Kidney glomerular epithelial cell (primary cell): Measurements from ENCODE around the gene PLEKHG4.

ENCODE experiments used
- DNase-seq: peaks from one replicate; lab custom pipeline; 2025; lab: John Stamatoyannopoulos, UW

The PLEKHG4 gene

GRCh38 chr16:67260426-67261063 is 18.8 kb upstream of the PLEKHG4 start:
- DNase-seq, result peak; percentile 67

DNA sequence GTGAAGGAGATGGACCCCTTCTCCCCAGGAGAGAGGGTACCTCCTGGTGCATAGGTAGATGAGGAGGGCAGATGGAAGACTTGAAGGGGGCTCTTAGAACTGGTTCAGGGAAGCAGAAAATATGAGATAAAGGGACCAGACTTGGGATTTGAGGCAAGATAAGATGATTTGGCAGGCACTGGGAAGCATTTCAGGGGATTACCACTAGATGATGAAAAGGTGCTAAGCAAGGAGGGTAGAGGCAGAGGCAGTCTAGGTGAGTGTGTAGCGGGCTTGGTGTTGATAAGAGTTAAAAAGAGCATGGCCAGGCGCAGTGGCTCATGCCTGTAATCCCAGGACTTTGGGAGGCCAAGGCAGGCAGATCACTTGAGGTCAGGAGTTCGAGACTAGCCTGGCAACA is 16.1 kb upstream of the PLEKHG4 start:
- DNase-seq, result no peak

DNA sequence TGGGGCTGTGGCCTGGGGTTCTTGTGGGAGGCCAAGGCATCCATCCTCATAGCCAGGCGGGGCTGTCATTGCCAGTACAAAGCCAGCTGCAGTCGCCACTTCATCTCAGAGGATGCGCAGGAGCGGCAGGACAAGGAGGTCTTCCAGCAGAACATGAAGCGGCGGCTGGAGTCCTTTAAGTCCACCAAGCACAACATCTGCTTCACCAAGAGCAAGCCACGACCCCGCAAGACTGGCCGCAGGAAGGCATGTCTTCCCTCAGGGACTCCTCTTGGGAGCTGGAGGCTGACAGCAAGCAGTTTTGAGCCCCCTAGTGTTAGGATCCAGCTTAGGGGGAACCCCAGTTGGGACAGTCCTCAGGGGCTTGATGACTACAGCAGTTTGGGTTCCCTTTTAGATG is 15.1 kb upstream of the PLEKHG4 start:
- DNase-seq, result no peak

- DNase-seq, result no peak
Observed at GRCh38 chr16:67264866-67265265, 14.5 kb upstream of the PLEKHG4 start.

GRCh38 chr16:67265834-67266233 is 13.5 kb upstream of the PLEKHG4 start:
- DNase-seq, result no peak

DNA sequence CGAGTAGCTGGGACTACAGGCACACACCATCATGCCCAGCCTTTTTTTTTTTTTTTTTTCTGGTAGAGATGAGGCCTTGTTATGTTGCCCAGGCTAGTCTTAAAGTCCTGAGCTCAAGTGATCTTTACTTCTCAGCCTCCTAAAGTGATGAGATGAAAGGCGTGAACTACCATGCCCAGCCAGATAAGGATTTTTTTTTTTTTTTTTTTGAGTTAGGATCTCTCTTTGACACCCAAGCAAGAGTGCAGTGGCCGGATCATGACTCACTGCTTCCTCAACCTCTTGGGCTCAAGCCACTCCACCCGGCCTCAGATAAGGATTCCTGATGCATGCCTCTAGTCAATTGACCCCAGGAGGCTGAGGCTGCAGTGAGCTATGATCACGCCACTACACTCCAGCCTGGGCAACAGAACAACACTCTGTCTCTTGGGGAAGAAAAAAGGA is 11.2 kb upstream of the PLEKHG4 start:
- DNase-seq, result peak; percentile 76

DNA sequence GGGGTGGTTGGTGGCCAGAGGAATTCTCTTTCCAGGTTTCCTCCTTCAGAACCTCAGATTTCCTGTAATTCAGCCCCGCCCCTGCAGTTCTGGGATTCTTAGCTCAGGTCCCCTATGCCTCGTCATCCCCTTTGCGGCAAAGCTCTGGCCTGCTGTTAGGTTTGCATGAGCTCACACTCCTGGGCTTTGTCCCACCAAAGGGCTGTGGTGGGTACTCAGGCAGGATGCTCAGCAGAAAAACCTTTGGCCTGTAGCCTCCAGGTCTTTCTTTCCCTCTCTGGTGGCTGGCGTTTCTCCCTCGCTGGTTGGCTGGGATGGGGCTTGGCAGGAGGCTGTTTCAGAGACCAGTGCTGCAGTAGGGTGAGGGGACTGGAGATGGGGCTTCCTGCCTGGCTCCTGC is 9.6 kb upstream of the PLEKHG4 start:
- no peak for DNase-seq

DNA sequence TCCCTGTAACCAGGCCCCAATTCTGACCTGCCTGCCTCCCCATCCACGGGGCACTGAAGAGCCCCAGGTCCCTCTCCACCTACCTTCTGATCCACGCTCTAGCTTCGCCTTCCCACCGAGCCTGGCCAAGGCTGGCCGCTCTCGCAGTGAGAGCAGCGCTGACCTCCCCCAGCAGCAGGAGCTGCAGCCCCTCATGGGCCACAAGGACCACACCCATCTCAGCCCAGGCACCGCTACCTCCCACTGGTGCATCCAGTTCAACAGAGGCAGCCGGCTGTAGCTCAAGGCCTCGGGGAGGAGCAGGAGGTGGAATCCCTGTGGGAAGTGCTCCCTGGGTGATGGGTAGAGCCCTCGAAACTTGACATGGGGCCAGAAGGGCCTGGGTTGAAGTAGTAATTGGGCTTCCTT is 8.4 kb upstream of the PLEKHG4 start:
- no peak for DNase-seq

DNA sequence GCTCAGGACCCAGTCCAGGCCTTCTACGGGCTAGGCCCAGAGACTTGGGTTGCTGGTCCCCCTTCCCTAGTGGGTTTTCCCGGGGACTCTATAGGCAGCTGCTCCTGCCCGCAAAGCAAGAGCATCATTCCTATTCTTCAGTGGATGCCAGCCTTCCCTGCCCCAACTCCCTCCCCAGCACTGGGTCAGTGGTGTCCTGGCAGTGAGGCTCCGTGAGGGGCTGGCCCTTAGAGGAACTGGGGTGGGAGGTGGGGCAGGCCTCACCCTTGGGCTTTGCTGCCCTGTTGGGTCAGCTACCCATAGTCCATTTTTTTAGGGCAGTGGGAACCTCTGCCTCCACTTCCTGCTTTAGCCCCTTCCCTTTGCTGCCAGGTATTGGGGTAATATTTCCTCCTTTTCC is 7.9 kb upstream of the PLEKHG4 start:
- DNase-seq, result no peak

- DNase-seq, result no peak
Observed at GRCh38 chr16:67275321-67275720, 4.0 kb upstream of the PLEKHG4 start.

DNA sequence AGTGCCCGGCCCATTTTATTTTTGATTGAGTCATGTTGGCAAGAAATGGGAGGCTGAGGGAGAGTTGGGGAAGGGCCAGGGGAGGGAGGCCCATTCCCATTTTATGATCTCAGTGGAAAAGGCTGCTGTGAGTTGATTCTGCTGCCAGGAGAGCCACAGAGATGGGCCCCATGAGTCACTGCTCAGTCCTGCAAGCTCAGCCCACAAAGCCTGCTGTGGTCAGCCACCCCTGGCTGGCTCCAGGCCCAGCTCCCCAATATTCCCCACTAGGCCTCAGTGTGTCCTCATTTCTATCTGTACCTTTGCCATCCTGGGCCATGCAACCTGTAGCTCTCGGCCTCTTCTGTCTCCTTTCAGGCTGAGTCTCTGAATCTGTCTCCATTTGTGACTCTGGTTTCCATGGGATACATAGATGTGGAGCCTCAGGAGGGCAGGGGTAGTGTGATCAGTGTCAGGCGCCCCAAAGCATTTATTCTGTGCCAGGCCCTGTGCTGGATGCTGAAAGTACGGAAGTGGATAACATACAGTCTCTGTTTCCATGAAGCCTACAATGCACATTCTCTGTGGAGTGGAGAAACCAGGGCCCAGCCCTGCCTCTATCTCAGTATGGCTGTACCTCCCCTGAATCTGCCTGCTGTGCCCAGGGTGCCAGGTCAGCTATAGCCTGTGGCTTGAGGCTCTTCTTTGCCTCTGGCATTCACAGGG is 1.9 kb upstream of the PLEKHG4 start:
- DNase-seq, result peak; percentile 98

DNA sequence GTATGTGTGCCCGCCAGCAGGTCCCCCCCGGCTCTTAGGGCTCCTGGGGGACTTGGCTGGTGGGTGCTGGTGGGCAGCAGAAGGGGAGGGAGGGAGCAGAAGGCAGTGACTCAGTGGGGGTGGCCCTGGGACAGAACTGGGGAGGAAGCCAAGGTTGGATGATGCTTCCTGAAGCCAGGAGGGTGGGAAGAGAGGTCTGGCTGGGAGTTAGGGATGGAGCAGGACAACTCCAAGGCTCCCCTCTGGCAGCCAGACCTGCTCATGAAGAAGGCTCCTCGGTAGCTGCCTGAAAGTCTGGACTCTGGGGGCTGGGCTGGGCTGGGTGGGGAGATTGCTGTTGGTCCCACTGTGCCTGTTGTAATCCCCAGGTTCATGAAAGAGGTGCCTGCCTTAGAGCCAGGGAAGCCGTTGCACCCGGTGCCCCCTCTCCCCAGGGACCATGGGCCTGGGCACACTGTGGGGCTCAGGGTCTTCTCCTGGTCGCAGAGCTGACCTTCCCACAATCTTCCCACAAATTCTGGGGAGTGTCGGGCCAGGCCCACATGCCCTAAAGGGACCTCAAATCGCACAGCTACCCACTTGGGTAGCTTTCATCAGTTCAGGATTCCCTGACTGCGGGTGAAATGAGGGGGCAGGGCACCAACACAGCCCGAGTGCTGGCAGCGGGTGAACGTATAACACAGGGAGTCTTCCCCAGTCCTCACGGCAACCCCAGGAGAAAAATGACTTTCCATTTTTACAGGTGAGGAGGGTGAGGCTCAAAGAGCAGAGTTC is 1.1 kb upstream of the PLEKHG4 start:
- peak; percentile 41 for DNase-seq

DNA sequence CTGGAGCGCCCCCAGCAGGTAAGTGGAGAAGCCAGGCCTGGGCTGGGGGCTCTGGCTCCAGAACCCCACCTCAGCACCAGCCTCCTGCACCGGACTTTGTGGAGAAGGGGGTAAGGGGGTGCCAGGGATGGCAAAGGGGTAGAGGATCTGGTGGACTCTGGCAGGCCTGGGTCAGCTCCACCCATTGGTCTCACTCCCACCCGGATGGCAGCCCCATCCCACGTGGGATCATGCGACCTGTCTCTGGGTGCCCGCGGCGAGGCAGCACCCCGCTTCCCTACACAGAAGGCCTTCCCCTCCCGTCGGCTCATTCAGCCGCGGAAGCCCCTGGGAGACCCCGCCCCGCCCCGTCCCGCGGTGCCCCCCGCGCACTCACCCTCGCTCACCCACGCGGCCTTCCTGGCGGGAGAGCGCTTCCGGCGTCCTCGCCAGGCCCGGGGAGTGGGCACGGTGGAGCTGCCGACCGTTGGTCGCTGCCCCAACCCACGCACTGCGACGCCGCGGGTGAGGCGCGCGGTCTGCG is 498 bp upstream of the PLEKHG4 start:
- DNase-seq, result no peak

DNA sequence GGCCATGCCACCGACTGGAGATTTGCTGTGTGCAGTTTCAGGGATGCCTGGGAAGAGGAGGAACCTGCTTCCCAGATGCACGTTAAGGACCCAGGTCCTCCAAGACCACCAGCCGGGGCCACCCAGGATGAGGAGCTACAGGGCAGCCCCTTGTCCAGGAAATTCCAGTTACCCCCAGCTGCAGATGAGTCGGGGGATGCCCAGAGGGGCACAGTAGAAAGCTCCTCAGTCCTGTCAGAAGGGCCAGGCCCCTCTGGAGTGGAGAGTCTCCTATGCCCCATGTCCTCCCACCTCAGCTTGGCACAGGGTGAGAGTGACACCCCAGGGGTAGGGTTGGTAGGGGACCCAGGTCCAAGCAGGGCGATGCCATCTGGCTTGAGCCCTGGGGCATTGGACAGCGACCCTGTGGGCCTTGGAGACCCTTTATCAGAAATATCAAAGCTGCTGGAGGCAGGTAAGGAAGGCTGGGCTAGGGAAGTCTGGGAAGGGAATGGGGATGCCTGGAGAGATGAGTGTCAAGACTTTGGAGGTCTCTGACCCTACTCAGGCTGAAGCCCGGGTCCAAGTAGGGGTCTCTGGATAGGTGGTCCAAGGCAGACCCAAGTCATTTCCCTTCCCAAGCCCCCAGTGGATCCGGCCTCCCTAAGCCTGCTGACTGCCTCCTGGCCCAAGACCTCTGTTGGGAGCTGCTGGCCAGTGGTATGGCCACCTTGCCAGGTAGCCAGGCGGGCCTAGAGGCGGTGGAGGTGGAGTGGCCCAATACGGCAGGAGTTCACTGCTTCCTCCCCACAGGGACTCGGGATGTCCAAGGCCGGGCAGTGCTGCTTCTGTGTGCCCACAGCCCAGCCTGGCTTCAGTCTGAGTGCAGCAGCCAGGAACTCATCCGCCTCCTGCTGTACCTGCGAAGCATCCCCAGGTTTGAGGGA is 1.0 kb downstream of the PLEKHG4 start:
- no peak for DNase-seq

DNA sequence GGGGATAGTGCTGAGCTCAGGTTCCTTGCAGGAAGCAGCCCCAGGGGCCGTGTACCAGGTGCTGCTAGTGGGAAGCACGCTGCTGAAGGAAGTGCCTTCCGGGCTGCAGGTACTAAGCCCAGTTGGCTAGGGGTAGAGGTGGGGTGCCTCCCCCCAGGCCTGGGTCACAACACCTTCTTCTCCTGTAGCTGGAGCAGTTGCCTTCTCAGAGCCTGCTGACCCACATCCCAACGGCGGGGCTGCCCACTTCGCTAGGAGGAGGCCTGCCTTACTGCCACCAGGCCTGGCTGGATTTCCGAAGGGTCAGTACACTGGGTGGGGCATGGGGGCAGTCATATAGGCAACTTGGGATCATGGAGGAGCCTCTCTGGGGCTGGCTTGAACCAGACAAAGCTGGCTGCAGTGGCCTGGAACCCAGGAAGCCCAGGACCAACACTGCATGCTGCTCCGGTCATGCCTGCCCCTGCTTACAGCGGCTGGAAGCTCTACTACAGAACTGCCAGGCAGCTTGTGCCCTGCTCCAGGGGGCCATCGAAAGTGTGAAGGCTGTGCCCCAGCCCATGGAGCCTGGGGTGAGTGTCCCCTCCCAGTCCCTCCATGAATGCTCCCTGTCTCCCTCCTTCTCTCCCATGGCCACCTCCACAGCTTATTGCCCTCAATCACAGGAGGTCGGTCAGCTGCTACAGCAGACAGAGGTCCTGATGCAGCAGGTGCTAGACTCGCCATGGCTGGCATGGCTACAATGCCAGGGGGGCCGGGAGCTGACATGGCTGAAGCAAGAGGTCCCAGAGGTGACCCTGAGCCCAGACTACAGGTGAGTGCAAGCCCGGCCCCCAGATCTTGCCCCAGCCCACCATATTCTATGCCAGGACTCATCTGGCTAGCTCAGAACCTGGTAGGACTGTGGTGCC is 2.5 kb downstream of the PLEKHG4 start:
- DNase-seq, result no peak

DNA sequence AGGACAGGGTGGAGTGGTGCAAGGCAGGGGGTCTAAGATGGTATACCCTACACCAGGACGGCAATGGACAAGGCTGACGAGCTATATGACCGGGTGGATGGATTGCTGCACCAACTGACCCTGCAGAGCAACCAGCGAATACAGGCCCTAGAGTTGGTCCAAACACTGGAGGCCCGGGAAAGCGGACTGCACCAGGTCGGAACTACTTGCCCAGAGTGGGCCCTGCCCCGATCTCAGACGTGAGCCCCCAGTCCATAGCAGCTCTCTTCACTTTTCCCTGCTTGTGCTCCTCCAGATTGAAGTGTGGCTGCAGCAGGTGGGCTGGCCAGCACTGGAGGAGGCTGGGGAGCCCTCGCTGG is 3.1 kb downstream of the PLEKHG4 start:
- no peak for DNase-seq

DNA sequence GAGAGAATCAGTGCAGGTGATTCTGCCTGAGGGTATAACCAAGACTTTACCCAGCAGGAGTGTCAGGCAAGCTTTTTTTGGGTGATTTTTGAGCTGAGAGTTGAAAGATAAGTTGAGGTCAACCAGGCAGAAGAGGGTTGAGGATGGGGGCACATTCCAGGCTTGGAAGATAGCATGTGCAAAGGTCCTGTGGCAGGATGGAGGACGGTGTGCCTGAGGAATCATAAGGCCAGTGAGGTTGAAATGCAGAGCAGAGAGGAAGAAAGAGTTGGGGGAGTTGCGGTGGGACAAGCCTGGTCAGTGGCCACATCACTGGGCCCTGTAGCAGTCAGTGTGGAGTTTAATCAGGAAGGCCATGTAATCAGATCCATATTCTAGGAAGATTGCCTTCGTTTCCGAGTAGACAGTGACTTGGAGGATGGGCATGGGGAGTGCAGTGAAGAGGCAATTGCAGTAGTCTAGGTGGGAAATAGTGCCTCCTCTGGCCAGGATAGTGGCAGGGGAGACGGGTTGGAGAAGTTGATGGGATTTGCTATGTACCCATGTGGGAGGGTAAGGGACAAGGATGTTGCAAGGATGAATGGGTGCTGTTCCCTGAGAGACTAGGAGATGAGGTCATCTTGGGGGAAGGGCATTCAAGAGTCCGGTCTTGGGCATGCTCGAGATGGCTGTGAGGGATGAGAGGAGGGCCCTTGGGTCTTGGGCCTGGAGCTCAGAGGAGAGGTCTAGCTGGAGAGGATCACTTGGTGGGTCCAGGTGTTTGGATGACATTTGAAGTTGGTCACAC is 3.9 kb downstream of the PLEKHG4 start:
- DNase-seq, result peak; percentile 19

DNA sequence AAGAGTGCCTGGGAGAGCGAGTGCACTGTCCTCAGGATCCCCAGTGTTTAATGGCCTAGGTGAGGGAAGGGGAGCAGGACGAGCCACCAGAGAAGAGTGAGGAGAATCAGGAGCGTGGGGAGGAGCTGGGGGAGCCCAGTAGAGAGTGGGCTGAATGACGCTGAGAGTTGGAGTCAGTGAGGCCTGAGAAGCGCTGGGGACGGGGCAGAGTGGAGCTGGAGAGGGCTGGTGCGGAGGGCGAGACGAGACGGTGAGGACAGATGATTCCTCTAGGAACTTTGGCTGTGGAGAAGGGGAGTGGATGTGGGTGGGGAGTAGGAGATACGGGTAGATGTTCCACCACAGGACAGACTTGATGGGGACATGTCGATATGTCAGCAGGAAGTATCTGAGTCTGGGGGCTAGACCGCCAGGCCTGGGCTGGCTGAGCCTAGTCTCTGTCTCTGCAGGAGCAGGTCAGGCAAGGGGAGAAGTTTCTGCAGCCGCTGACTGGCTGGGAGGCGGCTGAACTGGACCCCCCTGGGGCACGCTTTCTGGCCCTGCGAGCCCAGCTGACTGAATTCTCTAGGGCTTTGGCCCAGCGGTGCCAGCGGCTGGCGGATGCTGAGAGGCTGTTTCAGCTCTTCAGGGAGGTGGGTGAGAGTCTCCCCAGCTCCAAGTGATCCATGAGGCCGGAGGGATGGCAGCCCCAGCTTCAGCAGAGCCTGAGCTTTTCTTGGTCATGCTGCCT is 4.7 kb downstream of the PLEKHG4 start:
- no peak for DNase-seq
